Retinal pigment epithelial cell (primary cell): ENCODE data around the gene ITPRID1.

ENCODE experiments used
- DNase-seq: peaks from one replicate; pipeline ENCODE4 v3.0.0-alpha.2; 2010; ENCODE audit warnings: low read depth
- H3K4me3 ChIP-seq: 2 replicates; pipeline ENCODE4 v1.5.1; 2011; ENCODE audit warnings: mild to moderate bottlenecking, low read length, control low read depth, moderate library complexity
- TF ChIP-seq, protein P1 (sequence below): conservative IDR thresholded peaks from 2 replicates; pipeline ENCODE4 v1.5.1; 2011; ENCODE audit warnings: low read depth, low read length, control low read depth, inconsistent platforms

ITPRID1 gene

DNA sequence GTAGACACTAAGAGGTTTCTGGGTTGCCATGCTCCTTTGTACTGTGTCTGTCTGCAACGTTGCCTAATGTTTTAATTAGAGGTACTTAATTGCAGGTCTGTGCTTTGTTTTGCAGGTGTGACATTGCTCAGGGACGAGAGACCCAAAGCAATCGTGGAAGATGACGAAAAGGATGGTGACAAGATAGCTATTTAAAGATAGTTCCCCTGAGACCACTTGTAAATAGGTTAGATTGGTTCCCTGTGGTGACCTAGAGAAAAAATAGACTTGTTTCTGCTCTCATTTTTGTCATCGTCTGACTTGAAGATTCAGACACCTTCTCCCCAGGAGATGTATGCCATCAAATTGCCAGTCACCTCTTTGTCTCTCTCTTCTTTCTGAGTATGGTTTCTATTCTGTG lies 193.2 kb downstream of the ITPRID1 start:
- DNase-seq = no peak
- TF ChIP-seq, protein P1, sequence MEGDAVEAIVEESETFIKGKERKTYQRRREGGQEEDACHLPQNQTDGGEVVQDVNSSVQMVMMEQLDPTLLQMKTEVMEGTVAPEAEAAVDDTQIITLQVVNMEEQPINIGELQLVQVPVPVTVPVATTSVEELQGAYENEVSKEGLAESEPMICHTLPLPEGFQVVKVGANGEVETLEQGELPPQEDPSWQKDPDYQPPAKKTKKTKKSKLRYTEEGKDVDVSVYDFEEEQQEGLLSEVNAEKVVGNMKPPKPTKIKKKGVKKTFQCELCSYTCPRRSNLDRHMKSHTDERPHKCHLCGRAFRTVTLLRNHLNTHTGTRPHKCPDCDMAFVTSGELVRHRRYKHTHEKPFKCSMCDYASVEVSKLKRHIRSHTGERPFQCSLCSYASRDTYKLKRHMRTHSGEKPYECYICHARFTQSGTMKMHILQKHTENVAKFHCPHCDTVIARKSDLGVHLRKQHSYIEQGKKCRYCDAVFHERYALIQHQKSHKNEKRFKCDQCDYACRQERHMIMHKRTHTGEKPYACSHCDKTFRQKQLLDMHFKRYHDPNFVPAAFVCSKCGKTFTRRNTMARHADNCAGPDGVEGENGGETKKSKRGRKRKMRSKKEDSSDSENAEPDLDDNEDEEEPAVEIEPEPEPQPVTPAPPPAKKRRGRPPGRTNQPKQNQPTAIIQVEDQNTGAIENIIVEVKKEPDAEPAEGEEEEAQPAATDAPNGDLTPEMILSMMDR = no peak
- no peak overlapping the region for H3K4me3 ChIP-seq
